Measurements from ENCODE around the gene AGBL1.

Gene AGBL1

GRCh38 chr15:86591158-86591557 is 511.5 kb downstream of the AGBL1 start:
- DNase-seq (ENCODE audit: low read depth) = no peak

GRCh38 chr15:86591994-86592735 is 512.5 kb downstream of the AGBL1 start:
- DNase-seq (ENCODE audit: low read depth) = no peak

- no peak for DNase-seq (ENCODE audit: low read depth)
Observed at GRCh38 chr15:86595741-86596140, 516.1 kb downstream of the AGBL1 start.

- no peak for DNase-seq (ENCODE audit: low read depth)
Observed at GRCh38 chr15:86603466-86603865, 523.8 kb downstream of the AGBL1 start.

GRCh38 chr15:86608461-86609205 is 529.0 kb downstream of the AGBL1 start:
- no peak for DNase-seq (ENCODE audit: low read depth)

DNA sequence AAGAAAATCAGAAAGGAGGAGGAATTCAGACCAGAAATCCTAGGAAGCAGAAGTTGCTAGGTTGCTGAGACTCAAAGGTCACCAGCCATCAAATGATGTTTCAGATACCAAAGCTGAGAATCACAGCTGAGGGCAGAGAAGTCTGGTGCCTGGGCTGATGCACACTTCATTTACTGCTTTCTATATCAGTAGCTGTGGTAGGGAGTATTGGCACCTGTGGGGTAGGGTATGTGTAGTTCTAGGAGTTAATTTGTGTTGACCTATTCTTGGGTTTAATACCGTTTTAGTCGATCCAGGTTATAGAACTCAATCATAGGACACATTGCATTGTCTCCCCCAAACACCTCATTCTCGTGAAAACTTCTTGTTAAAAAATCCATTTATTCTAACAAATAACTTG is 529.6 kb downstream of the AGBL1 start:
- DNase-seq (ENCODE audit: low read depth) = no peak

- no peak for DNase-seq (ENCODE audit: low read depth)
Observed at GRCh38 chr15:86610038-86610437, 530.4 kb downstream of the AGBL1 start.

DNA sequence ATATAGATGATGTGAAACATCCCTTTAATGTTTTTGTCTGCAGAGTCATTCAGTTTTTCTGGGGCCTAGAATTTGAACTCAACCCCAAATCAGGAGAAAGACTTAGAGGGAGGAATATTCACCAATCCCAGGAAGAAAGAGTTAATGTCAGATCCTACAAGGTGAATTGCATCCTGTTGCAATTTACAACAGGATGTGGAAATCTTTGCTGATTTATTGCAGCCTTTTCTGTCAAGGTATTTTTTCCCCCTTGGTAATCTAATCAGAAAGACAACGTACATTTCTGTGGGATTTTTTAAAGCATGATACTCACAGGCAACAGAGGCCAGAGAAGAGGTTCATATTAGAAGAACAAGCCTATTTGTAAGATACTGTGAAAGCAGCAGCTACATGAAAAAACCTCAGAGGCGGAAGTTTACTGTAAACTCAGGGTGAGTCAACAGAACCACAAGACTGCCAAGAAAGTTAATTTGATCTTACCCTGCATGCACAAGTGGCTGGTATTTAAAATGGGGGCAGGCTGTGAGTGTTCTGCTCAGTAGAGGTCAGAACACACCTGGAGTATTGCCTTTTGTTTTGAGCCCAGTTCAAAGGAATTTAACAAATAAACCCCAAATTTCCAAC is 531.9 kb downstream of the AGBL1 start:
- no peak for DNase-seq (ENCODE audit: low read depth)

DNA sequence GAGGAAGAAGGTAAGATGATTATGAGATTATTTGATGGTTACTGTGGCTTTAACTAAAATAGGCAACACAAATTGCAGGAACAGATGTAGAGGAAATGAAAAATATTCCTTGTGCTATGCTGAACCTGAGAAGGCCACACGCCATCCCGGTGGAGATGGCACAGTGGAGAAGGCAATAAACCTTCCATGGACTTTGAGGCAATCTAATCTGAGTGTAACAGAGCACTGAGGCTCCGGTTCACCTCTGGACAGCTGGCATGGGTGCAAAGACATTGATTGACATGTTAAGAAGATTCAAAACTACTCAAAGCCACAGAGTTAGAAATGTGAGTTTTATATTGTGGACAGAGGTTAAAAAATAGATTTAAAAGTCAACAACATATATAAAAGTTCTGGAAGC is 535.7 kb downstream of the AGBL1 start:
- no peak for DNase-seq (ENCODE audit: low read depth)

- DNase-seq (ENCODE audit: low read depth) = no peak
Observed at GRCh38 chr15:86615816-86616215, 536.1 kb downstream of the AGBL1 start.

DNA sequence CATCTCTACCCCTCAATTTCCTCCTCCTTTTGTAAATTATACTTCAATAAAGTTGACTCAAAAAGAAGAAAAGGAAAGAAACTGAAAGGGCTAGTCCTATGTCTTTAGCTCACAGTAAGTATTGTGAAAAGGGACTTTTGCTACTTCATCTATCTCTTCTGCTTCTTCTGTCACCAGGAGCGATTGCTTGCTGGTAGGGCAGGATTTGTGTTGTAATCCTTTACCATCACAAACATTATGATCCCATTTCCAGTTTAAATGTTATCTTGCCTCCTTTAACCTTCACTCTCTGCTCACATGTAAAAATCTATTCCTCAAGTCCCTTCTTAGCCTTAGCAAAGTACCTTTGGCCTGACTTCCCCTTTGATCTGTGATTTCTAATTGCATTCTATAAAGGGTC is 537.1 kb downstream of the AGBL1 start:
- DNase-seq (ENCODE audit: low read depth) = no peak

DNA sequence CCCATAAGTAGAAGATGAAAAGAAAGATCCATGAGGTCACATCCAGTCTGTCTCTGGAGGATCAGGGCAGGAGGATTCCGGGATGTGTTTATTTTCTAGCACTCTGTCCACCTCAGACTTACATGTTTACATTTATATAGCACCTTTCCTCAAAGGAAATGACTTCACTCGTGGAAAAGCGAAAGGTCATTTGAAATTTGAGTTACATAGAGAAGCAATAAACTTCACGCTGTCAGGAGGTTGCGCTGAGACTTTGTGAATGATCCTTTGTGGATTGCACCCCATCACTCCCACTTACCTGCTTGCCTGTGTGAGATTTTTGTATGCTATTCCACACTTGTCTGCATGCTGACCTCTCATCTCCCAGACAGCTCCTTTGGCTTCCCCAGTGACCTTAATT is 540.5 kb downstream of the AGBL1 start:
- DNase-seq (ENCODE audit: low read depth) = no peak

GRCh38 chr15:86620641-86621349 is 541.1 kb downstream of the AGBL1 start:
- DNase-seq (ENCODE audit: low read depth) = no peak

DNA sequence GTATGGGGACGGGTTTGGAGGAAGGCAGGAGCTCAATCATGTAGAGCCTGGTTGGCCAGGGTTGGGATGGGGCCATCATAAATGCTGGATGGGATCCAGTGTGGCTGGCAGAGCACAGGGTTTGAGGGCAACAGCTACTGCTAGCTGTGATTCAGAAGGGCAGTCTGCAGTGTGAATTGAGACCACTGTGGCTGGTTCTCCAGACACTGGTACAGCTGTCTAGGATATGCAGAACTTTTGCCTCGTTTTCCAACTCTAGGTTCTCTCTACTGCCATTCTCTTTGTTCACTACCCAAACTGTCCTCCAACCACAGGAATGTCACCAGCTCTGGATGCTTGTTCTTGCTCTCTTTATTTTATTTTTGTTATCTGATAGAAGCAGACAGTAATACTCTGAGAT is 543.6 kb downstream of the AGBL1 start:
- DNase-seq (ENCODE audit: low read depth) = no peak

DNA sequence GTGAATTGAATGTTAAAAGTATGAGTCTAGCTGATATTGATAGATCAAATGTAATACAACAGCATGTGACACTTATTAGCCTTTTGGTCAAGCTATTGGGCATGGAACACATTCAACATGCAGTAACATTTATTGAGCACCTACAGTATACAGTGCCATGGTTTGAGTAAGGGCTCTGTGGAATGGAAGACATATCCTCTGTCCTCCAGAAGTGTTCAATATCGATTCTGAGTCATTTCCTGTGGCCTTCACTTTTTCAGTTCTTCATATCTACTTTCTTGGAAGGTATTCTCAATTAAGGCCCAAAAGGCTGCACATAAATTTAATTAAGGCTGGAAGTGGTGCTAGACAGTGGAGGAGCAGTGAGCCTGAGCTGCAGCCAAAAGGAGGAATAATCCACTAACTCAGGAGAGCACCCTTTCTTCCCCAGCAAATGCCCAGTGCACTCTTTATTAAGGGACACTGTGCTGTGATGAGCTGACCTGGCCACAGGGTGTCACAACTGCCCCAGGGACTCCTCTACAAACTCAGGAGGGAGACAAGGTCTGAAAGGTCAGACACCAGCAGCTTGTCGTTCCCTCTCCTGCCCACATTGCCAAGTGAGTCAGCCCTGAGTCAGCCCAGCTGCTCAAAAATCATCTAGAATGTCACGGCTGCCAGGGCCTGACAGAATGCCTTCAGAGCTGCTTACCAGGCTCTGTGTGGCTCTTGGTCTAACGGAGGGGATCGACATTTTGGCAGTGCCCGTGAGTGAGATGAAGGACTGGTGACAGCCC is 544.8 kb downstream of the AGBL1 start:
- peak; percentile 56 for DNase-seq (ENCODE audit: low read depth)

DNA sequence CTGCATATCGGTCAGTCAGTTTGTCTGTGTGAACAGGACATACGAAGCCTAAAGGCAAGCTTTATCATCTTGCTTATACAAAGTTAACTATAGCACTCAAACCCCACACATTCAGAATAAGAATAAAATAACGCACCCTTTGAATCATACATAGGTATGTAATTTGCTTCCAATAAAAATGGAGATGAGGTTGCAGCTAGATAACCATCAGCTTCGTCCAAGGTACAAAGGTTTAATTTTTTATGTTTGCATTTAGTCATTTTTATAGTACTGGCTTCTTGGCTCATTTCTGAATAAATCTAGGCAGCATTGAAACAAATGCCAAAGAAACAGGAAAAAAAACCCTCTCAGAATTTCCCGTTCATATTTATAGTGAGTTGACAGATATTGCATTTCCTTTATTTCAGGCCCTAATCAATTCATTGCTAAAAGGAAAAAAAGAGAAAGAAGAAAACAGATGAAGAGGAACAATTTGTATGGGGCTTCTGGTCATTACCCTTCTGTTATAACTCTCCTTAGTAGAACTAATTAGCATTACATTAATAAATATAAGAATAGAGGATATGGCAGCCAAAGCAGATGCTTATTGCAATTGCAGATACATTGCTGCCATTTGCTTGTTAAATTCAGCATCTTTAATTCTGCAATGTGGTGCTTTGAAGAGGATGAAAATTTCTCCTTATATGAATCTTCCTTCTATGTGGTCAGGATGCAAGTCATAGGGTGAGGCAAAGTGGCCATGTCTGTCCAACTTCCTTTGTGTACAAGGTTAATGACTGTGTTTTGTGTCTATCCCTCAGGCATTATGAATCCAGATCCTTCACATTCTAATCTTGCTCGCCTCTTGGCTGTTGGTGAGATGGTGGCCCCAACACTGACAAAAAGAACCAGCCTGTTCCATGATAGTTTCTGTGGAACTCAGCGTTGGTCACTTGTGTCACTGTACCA is 550.0 kb downstream of the AGBL1 start:
- no peak for DNase-seq (ENCODE audit: low read depth)

DNA sequence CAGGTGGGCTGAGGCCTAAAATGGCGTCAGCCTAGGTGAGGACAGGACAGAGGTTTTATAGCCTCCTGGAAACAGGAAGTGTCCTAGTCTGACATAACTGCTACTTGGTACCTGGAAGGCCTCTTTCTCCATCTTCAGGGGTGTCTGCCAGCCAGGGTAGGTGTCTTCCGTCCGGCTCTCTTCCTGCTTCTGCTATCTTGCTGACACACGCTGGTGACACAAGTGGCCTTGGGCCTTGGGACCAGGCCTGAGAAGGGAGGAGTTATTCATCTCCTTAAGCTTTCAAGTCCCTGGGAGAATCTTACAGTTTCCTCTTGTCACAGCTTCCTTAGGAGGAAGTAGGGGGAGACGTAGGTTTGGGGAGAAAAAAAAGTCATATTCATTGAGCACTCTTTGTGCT is 551.3 kb downstream of the AGBL1 start:
- no peak for DNase-seq (ENCODE audit: low read depth)

- DNase-seq (ENCODE audit: low read depth) = no peak
Observed at GRCh38 chr15:86634146-86634545, 554.5 kb downstream of the AGBL1 start.

DNA sequence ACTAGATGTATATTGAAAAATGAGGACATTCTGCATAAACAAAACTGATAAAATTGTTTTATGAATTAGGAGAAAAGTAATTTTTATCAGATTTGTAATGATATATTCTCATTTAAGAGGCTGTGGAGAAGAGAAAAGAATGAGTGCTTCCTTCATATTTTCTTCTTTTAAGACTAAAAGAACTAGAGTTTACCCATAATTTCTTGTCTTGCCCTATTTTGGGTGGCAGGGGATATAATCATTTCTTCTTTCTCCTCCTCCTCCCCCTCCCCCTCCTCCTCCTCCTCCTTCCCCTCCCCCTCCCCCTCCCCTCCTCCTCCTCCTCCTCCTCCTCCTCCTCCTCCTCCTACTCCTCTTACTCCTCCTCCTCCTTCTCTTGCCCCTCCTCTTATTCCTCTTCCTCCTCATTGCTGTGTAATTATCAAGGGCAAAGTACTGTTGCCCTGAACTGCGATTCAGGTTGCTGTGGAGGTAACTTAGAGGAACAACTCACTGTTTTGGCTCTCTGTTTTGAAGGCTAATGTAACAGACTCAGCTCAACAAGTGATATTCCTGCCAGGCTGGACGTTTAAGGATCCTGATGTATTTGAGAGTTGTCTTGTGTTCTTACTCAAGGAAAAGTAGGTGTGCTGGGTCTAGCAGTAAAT is 555.4 kb downstream of the AGBL1 start:
- DNase-seq (ENCODE audit: low read depth) = no peak

DNA sequence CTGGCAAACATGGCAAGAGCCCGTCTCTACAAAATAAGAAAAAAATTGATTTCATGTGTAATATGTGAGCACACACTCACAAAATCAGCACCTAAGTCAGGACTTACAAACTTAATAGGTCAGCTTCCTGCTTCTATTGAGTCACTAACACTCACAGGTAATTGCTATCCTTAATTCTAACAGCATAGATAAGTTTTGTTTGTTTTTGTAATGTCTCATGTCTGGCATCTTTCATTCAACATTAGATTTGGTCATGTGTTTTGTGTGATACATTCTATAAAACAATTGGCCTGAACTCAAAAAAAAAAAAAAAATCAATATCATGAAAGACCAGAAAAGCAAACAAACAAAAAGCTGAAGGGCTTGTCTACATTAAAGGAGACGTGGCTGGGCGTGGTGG is 564.7 kb downstream of the AGBL1 start:
- DNase-seq (ENCODE audit: low read depth) = no peak

Measured in stimulated activated CD8-positive, alpha-beta memory T cell treated with anti-CD3 and anti-CD28 coated beads, Interleukin-12 subunit alpha, Interleukin-12 subunit beta, amount 100 ng/mL, for 4 hours (primary cell).